ENCODE results near the gene CHD5. TPM values are rescaled to one million over a fixed set of nuclear protein-coding genes. Genes with fewer than 3 reads are reported as not detected.

Gene CHD5
- total RNA-seq, 1 experiment from 2014 or later: 2.4 TPM

- Mint-ChIP-seq H3K9me3 (peaks cover 22% of the 10 kb centered on the region), H3K36me3 (no peaks in the 10 kb centered on the region), H3K4me1 (no peaks in the 10 kb centered on the region), H3K4me3 (no peak overlapping the region), H3K27ac (no peak overlapping the region), H3K27me3 (ENCODE audit: low read depth) (peaks cover 5% of the 10 kb centered on the region)
- ChIA-PET CTCF (interaction anchor here (0.8 to 1.2 kb wide), 2 partner anchors 57 to 301 kb away, joined by 3 read pairs; no protein-coding TSS in a partner anchor), POLR2A (no interaction called here)
- DNase-seq (ENCODE audit: low spot score) (peak; percentile 3), ATAC-seq (no peak)
- TF ChIP-seq ZNF232 (CRISPR knock-in tag; IDR thresholded peaks at IDR 0.05) (no peak), TCF7 (CRISPR knock-in tag; IDR thresholded peaks at IDR 0.05; ENCODE audit: low read depth) (no peak), ZNF512 (CRISPR knock-in tag; IDR thresholded peaks at IDR 0.05; ENCODE audit: borderline replicate concordance) (no peak), ZBTB21 (CRISPR knock-in tag; IDR thresholded peaks at IDR 0.05; ENCODE audit: borderline replicate concordance) (no peak), CDX4 (CRISPR knock-in tag; IDR thresholded peaks at IDR 0.05; ENCODE audit: borderline replicate concordance) (no peak), NR2C2 (CRISPR knock-in tag; IDR thresholded peaks at IDR 0.05) (no peak), IRF2 (CRISPR knock-in tag; IDR thresholded peaks at IDR 0.05; ENCODE audit: borderline replicate concordance, low read depth) (no peak), GTF2I (CRISPR knock-in tag; conservative IDR thresholded peaks at IDR 0.05) (no peak), ZNF416 (CRISPR knock-in tag; IDR thresholded peaks at IDR 0.05) (no peak), NFYB (CRISPR knock-in tag; conservative IDR thresholded peaks at IDR 0.05; ENCODE audit: low read depth) (no peak), ZNF263 (CRISPR knock-in tag; IDR thresholded peaks at IDR 0.05; ENCODE audit: low read depth) (no peak)
- TF ChIP-seq, protein P1, sequence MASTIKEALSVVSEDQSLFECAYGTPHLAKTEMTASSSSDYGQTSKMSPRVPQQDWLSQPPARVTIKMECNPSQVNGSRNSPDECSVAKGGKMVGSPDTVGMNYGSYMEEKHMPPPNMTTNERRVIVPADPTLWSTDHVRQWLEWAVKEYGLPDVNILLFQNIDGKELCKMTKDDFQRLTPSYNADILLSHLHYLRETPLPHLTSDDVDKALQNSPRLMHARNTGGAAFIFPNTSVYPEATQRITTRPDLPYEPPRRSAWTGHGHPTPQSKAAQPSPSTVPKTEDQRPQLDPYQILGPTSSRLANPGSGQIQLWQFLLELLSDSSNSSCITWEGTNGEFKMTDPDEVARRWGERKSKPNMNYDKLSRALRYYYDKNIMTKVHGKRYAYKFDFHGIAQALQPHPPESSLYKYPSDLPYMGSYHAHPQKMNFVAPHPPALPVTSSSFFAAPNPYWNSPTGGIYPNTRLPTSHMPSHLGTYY (CRISPR knock-in tag; IDR thresholded peaks at IDR 0.05): no peak
- TF ChIP-seq, protein P2, sequence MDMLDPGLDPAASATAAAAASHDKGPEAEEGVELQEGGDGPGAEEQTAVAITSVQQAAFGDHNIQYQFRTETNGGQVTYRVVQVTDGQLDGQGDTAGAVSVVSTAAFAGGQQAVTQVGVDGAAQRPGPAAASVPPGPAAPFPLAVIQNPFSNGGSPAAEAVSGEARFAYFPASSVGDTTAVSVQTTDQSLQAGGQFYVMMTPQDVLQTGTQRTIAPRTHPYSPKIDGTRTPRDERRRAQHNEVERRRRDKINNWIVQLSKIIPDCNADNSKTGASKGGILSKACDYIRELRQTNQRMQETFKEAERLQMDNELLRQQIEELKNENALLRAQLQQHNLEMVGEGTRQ (CRISPR knock-in tag; IDR thresholded peaks at IDR 0.05): no peak
- TF ChIP-seq, protein P3, sequence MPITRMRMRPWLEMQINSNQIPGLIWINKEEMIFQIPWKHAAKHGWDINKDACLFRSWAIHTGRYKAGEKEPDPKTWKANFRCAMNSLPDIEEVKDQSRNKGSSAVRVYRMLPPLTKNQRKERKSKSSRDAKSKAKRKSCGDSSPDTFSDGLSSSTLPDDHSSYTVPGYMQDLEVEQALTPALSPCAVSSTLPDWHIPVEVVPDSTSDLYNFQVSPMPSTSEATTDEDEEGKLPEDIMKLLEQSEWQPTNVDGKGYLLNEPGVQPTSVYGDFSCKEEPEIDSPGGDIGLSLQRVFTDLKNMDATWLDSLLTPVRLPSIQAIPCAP (CRISPR knock-in tag; IDR thresholded peaks at IDR 0.05): no peak
- TF ChIP-seq, protein P4, sequence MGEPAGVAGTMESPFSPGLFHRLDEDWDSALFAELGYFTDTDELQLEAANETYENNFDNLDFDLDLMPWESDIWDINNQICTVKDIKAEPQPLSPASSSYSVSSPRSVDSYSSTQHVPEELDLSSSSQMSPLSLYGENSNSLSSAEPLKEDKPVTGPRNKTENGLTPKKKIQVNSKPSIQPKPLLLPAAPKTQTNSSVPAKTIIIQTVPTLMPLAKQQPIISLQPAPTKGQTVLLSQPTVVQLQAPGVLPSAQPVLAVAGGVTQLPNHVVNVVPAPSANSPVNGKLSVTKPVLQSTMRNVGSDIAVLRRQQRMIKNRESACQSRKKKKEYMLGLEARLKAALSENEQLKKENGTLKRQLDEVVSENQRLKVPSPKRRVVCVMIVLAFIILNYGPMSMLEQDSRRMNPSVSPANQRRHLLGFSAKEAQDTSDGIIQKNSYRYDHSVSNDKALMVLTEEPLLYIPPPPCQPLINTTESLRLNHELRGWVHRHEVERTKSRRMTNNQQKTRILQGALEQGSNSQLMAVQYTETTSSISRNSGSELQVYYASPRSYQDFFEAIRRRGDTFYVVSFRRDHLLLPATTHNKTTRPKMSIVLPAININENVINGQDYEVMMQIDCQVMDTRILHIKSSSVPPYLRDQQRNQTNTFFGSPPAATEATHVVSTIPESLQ (CRISPR knock-in tag; IDR thresholded peaks at IDR 0.05): no peak
- TF ChIP-seq, protein P5, sequence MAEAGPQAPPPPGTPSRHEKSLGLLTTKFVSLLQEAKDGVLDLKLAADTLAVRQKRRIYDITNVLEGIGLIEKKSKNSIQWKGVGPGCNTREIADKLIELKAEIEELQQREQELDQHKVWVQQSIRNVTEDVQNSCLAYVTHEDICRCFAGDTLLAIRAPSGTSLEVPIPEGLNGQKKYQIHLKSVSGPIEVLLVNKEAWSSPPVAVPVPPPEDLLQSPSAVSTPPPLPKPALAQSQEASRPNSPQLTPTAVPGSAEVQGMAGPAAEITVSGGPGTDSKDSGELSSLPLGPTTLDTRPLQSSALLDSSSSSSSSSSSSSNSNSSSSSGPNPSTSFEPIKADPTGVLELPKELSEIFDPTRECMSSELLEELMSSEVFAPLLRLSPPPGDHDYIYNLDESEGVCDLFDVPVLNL (CRISPR knock-in tag; IDR thresholded peaks at IDR 0.05; ENCODE audit: borderline replicate concordance, low read depth): no peak
These were observed 66.4 kb downstream of the CHD5 start for GRCh38 chr1:6113745-6114144.

GRCh38 chr1:6113116-6113515 lies 67.0 kb downstream of the CHD5 start:
- Mint-ChIP-seq H3K27me3 (ENCODE audit: low read depth) (peaks cover 5% of the 10 kb centered on the region), H3K36me3 (no peaks in the 10 kb centered on the region), H3K27ac (no peak overlapping the region), H3K4me3 (no peak overlapping the region), H3K4me1 (no peaks in the 10 kb centered on the region), H3K9me3 (peaks cover 26% of the 10 kb centered on the region)
- ATAC-seq (no peak), DNase-seq (ENCODE audit: low spot score) (peak; percentile 5)
- POLR2A ChIA-PET: no interaction called here
- CTCF ChIA-PET: interaction anchor here (0.8 to 1.2 kb wide), 4 partner anchors 28 to 301 kb away, joined by 3 to 6 read pairs (median 3); no protein-coding TSS in a partner anchor
- no peak for TF ChIP-seq EMX1 (CRISPR knock-in tag; IDR thresholded peaks at IDR 0.05)
- TF ChIP-seq MXD4 (CRISPR knock-in tag; IDR thresholded peaks at IDR 0.05; ENCODE audit: borderline replicate concordance): no peak
- no peak for TF ChIP-seq SMAD3 (CRISPR knock-in tag; IDR thresholded peaks at IDR 0.05; ENCODE audit: borderline replicate concordance)
- TF ChIP-seq, protein P3 (CRISPR knock-in tag; IDR thresholded peaks at IDR 0.05): no peak
- TF ChIP-seq ELF4 (CRISPR knock-in tag; IDR thresholded peaks at IDR 0.05; ENCODE audit: low read depth): no peak
- no peak for TF ChIP-seq ZNF423 (CRISPR knock-in tag; IDR thresholded peaks at IDR 0.05)
- TF ChIP-seq, protein P6, sequence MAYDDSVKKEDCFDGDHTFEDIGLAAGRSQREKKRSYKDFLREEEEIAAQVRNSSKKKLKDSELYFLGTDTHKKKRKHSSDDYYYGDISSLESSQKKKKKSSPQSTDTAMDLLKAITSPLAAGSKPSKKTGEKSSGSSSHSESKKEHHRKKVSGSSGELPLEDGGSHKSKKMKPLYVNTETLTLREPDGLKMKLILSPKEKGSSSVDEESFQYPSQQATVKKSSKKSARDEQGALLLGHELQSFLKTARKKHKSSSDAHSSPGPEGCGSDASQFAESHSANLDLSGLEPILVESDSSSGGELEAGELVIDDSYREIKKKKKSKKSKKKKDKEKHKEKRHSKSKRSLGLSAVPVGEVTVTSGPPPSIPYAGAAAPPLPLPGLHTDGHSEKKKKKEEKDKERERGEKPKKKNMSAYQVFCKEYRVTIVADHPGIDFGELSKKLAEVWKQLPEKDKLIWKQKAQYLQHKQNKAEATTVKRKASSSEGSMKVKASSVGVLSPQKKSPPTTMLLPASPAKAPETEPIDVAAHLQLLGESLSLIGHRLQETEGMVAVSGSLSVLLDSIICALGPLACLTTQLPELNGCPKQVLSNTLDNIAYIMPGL (CRISPR knock-in tag; IDR thresholded peaks at IDR 0.05): no peak
- TF ChIP-seq NR1H2 (CRISPR knock-in tag; IDR thresholded peaks at IDR 0.05): no peak
- TF ChIP-seq ZNF219 (CRISPR knock-in tag; IDR thresholded peaks at IDR 0.05; ENCODE audit: borderline replicate concordance): no peak
